Fibroblast of lung (primary cell): ENCODE measurements around the gene VAMP2.

Source experiments
- EZH2 ChIP-seq: IDR thresholded peaks from 2 replicates; pipeline ENCODE4 v1.5.1; 2012; ENCODE audit warnings: low read length, control low read depth, mild to moderate bottlenecking; ENCODE audit errors: missing control alignments
- TF ChIP-seq, protein P1 (sequence below), 2 donors: IDR thresholded peaks in 1 of 2; conservative IDR thresholded peaks in 1 of 2; 1 replicate in 1 of 2; 2 replicates in 1 of 2; pipeline ENCODE4 v1.5.1; 2011 to 2012; ENCODE audit warnings: low read length in 2 of 2, control low read depth in 1 of 2, inconsistent platforms in 1 of 2, low read depth in 1 of 2, mild to moderate bottlenecking in 1 of 2

DNA sequence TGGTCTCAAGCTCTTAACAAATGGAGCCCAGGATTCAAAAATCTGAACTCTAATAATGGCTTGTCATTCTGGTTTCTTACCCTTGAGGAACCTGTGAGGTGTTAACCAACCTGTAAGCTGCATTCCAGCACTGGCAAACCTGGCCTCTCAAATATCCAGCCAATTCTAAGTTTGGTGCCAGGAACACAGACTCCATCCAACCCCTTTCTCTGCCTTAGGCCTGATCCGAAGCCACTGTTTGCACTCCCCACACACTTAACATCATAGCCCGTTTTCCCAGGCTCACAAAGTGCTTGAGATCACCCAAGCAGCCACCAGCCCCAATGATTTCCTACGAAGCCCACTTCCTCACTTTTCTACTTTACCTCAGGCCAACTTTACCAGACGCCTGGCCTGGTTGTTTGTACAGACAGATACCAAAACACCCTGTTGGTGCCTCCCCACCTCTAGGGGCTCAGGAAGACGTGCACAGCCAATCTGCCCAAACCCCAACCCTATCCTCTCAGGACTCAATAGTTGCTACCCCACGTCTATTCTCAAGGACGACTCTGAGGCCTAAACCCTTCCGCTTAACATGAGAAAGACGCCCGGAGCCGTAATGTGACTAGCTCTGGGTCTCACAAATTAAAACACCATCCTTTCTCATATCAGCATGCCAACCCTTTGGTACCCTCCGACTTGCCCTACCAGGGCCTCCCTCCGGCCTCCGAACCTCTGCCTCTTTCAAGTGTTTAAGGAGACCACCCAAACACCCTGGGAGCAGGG, 7.3 kb downstream of the VAMP2 start:
- TF ChIP-seq, protein P1, sequence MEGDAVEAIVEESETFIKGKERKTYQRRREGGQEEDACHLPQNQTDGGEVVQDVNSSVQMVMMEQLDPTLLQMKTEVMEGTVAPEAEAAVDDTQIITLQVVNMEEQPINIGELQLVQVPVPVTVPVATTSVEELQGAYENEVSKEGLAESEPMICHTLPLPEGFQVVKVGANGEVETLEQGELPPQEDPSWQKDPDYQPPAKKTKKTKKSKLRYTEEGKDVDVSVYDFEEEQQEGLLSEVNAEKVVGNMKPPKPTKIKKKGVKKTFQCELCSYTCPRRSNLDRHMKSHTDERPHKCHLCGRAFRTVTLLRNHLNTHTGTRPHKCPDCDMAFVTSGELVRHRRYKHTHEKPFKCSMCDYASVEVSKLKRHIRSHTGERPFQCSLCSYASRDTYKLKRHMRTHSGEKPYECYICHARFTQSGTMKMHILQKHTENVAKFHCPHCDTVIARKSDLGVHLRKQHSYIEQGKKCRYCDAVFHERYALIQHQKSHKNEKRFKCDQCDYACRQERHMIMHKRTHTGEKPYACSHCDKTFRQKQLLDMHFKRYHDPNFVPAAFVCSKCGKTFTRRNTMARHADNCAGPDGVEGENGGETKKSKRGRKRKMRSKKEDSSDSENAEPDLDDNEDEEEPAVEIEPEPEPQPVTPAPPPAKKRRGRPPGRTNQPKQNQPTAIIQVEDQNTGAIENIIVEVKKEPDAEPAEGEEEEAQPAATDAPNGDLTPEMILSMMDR (conservative IDR thresholded peaks at IDR 0.05 in 1 of 2, IDR thresholded peaks at IDR 0.05 in 1 of 2; ENCODE audit: low read depth in 1 of 2, low read length in 2 of 2): no peak
- TF ChIP-seq EZH2: no peak
